Lung (tissue), 12 donors: ENCODE measurements around the gene RELT. TPM values are rescaled to one million over a fixed set of nuclear protein-coding genes. Genes with fewer than 3 reads are reported as not detected.

Source experiments
- ATAC-seq: fragments of 200-7000 bp; cut with Tn5 transposase; one replicate; pipeline ENCODE4 v1.9.1; 2020; ENCODE audit warnings: moderate number of reproducible peaks; ENCODE audit not compliant: insufficient read depth, low FRiP score
- DNase-seq, 3 donors: peaks; one replicate each; pipeline ENCODE4 v3.0.0-alpha.2; 2013 to 2017
- H3K27ac ChIP-seq, 2 donors: one replicate each; pipeline ENCODE4 v1.5.1; 2013; ENCODE audit warnings: mild to moderate bottlenecking in 2 of 2, moderate library complexity in 2 of 2, control low read depth in 1 of 2, inconsistent platforms in 1 of 2, low read depth in 1 of 2, low read length in 1 of 2
- H3K27me3 ChIP-seq, 3 donors: one replicate each; pipeline ENCODE4 v1.5.1; 2013; ENCODE audit warnings: low read length in 2 of 3; ENCODE audit not compliant: control insufficient read depth in 3 of 3, insufficient read depth in 3 of 3
- H3K36me3 ChIP-seq, 4 donors: one replicate each; pipeline ENCODE4 v1.5.1; 2013; ENCODE audit warnings: low read length in 4 of 4, mild to moderate bottlenecking in 1 of 4, moderate library complexity in 1 of 4; ENCODE audit not compliant: control insufficient read depth in 4 of 4, insufficient read depth in 4 of 4
- H3K4me1 ChIP-seq, 5 donors: one replicate each; pipeline ENCODE4 v1.5.1; 2013; ENCODE audit warnings: low read length in 5 of 5, mild to moderate bottlenecking in 2 of 5, moderate library complexity in 1 of 5; ENCODE audit not compliant: control insufficient read depth in 5 of 5, insufficient read depth in 5 of 5
- H3K4me3 ChIP-seq: one replicate; pipeline ENCODE4 v1.5.1; 2013; ENCODE audit warnings: mild to moderate bottlenecking, control low read depth, moderate library complexity
- H3K9ac ChIP-seq, 2 donors: one replicate each; pipeline ENCODE4 v1.5.1; 2013; ENCODE audit warnings: low read length in 2 of 2, control low read depth in 1 of 2; ENCODE audit not compliant: insufficient read depth in 1 of 2
- H3K9me3 ChIP-seq, 4 donors: one replicate each; pipeline ENCODE4 v1.5.1; 2013; ENCODE audit warnings: low read length in 3 of 4, mild to moderate bottlenecking in 1 of 4, moderate library complexity in 1 of 4; ENCODE audit not compliant: control insufficient read depth in 4 of 4, insufficient read depth in 3 of 4
- CTCF ChIP-seq: IDR thresholded peaks from 2 replicates; pipeline ENCODE4 v1.5.1; 2012; ENCODE audit warnings: mild to moderate bottlenecking; ENCODE audit errors: control extremely low read depth, extremely low read depth
- WGBS, 2 donors: extraction: QIAGEN DNeasy Blood & Tissue Kit; methylation state at CpG; one replicate each; pipeline ENCODE4 v1.1.7; 2013; 5-methylcytosine and 5-hydroxymethylcytosine counted together
- polyA plus RNA-seq, 2 donors: library from polyadenylated mRNA; stranded (reverse); fragments of 200-250 nt; gene quantifications; one replicate each; pipeline ENCODE4 v1.2.1, GENCODE V29; 2013
- total RNA-seq, 2 donors: library from RNA; depleted of rRNA in 1 of 2; stranded (reverse); fragments of >200 nt in 1 of 2; gene quantifications; one replicate each; pipeline ENCODE4 v1.2.1, GENCODE V29; 2014 to 2021
- donor health status: control.
- donor health status: control.
- donor health status: Bipolar disorder and iron deficiency.
- donor health status: healthy.
- donor health status: DM: yes; HTN: yes; CAD: no.

The RELT gene
- total and polyA plus RNA-seq, 4 donors: 6.0 to 25.4 (median 16.1) TPM

GRCh38 chr11:73359930-73360742 is 16.1 kb upstream of the RELT start:
- Histone ChIP-seq H3K9ac (no peak overlapping the region), H3K27ac (peak overlapping the region in 1 of 2 donors; percentile 8), H3K4me3 (no peak overlapping the region), H3K9me3 (no peaks in the 10 kb centered on the region), H3K4me1 (no peaks in the 10 kb centered on the region), H3K36me3 (peaks cover 9 to 70% (median 57%) of the 10 kb centered on the region in 4 donors), H3K27me3 (no peaks in the 10 kb centered on the region)
- 91% methylated on average over 19 of the region's 19 CpGs for WGBS, 2 donors
- TF ChIP-seq CTCF: no peak
- ATAC-seq (no peak), DNase-seq (peak in 2 of 3 donors; percentile 41 to 44)

- WGBS, 2 donors: 95 to 97% methylated on average over 8 of the region's 8 CpGs
Observed at GRCh38 chr11:73360743-73361369, 15.3 kb upstream of the RELT start.

GRCh38 chr11:73361953-73362776 is 14.0 kb upstream of the RELT start:
- DNase-seq (no peak), ATAC-seq (no peak)
- no peaks in the 10 kb centered on the region for H3K4me1 ChIP-seq
- H3K9me3 ChIP-seq: no peaks in the 10 kb centered on the region
- H3K27ac ChIP-seq: no peak overlapping the region
- H3K36me3 ChIP-seq: peaks cover 8 to 63% (median 55%) of the 10 kb centered on the region in 4 donors
- no peaks in the 10 kb centered on the region for H3K27me3 ChIP-seq
- no peak overlapping the region for H3K9ac ChIP-seq
- WGBS, 2 donors: 84 to 91% methylated on average over 53 to 70 of the region's 70 CpGs
- no peak for TF ChIP-seq CTCF
- H3K4me3 ChIP-seq: no peak overlapping the region

More at GRCh38 chr11:73360743-73361369, 15.3 kb upstream of the RELT start:
- H3K9ac ChIP-seq: no peak overlapping the region
- no peaks in the 10 kb centered on the region for H3K4me1 ChIP-seq
- no peak overlapping the region for H3K27ac ChIP-seq
- ATAC-seq (no peak), DNase-seq (no peak)
- H3K4me3 ChIP-seq: no peak overlapping the region
- no peaks in the 10 kb centered on the region for H3K27me3 ChIP-seq
- TF ChIP-seq CTCF: no peak
- no peaks in the 10 kb centered on the region for H3K9me3 ChIP-seq
- H3K36me3 ChIP-seq: peaks cover 9 to 66% (median 61%) of the 10 kb centered on the region in 4 donors
